GM19193 (cell line): Measurements from ENCODE around the gene MMRN2.

Experiments used
- POLR2A ChIP-seq: IDR thresholded peaks from 4 replicates; pipeline ENCODE4 v1.6.1; 2011; ENCODE audit not compliant: insufficient read depth, insufficient read length; ENCODE audit errors: extremely low read depth

The MMRN2 gene

DNA sequence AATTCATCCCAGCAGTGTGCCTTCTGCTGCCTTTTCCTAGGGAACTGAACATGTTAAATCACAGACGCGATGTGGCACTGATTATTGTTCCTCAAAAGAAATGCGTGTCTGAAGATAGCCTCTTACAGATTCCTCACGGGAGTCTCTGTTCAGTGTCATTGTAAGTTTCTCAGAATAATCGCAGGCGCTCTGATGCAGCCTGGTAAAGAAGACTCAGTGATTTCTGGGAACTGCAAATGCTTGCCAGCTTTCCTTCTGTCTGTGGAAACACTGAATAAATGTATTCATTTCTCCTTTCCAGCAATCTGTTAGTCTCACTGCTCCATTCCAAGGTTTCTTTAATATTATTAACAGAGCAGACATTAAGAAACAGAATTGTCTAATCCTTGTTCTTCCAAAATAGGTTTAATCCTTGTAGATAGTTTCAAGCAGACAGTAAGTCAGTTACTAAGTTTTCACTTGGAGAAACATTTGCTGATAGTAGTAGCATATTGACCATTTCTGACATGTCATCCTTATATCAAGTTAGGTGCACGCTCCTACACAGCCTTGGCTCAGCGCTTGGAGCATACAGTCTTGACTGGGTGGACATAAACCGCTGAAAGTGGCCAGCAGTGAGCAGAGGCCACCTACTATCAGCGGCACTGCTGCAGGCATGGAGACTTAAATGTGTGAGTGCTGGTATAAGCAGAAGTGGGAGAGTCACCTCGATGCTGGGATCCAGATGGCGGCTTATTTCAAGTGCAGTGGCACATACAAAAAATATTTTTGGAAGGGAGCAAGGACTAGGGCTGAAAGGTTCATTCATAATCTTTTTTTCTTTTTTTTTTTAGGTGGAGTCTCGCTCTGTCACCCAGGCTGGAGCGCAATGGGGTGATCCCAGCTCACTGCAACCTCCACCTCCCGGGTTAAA lies 27.7 kb downstream of the MMRN2 start:
- no peak for TF ChIP-seq POLR2A

DNA sequence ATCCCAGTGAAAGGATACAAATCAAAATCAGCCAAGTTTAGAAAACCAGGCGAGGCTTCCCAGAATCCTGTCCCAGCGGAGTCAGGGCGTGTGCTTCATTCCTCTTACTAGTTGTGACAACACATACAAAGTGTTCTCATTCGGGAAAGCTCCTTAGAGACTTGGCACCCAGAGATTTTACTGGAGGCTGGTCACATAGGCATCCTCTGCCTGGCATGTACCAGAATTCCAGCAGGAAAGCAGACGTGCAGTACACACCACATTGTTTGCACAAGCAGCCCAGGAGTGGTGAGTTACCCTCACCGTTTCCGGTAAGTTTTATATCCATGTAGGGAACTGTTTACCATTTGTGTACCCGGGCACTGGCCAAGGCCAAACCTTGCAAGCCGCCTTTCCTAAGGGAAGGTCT lies 34.9 kb downstream of the MMRN2 start:
- TF ChIP-seq POLR2A, result no peak

DNA sequence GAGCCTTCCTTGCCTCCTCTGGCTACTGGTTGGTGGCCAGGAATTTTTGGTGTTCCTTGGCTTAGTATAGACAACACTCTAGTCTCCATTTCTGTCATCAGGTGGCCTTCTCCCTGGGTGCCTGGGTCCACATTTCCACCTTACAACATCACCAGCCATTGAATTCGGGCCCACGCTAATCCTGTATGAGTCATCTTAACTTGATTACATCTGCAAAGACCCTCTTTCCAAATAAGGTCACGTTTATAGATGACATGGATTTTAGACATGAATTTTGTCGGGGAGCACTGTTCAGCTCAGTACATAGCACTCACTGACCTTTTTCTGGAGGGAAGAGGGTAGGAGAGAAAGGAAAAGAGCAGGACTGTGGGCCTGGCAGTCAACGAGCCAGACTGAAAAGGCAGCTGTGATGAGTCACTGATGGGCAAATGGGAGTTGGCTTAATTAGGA lies 39.4 kb downstream of the MMRN2 start:
- TF ChIP-seq POLR2A, result no peak

DNA sequence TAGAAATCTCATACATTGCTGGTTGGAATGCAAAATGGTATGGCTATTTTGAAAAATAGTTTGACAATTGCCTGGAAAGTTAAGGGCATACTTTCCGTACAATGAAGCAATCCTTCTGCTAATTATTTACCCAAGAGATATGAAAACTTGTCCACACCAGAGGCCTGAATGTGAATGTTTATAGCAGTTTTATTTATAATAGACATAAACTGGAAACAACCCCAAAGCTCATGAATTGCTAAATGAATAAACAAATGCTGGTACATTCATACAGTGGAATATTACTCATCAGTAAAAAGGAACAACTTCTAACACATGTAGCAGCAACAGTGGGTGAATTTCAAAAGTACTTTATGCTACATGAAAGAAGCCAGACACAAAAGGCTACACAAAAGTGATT lies 42.7 kb downstream of the MMRN2 start:
- no peak for TF ChIP-seq POLR2A

DNA sequence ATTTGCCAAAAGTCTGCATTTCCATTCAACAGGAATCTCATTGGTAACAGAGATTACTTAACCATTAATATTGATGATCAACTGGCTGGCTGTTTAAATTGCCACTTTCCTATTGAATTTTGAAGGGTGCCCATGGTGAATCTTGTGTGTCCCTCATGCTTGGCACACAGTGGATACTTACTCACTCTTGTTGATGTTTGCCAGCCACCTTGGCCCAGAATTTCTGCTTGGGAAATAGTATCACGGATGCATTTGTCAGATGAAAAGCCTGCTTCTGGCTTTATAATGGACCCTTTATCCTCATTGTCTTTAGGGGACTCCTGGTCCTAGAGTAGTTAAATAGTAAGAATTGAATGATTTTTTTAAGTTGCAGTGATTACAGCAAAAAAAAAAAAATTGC lies 52.0 kb downstream of the MMRN2 start:
- TF ChIP-seq POLR2A, result no peak

DNA sequence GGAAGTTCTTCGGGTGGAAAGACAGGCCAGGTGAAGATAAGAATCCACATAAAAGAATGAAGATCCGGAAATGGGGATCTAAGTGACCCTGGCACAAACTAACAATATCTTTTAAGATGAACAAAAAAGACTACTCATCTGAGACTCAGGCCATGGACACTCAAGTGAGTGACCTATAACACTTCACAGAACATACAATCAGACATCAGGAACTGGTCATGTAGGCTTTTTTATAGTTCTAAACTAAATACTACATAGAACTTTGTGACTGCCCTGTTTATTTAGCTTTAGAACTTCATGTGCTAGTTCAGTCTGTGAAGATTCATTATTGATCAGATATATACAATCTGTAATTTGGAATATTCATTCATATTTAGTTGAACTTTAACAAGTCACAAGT lies 52.8 kb downstream of the MMRN2 start:
- TF ChIP-seq POLR2A, result no peak

DNA sequence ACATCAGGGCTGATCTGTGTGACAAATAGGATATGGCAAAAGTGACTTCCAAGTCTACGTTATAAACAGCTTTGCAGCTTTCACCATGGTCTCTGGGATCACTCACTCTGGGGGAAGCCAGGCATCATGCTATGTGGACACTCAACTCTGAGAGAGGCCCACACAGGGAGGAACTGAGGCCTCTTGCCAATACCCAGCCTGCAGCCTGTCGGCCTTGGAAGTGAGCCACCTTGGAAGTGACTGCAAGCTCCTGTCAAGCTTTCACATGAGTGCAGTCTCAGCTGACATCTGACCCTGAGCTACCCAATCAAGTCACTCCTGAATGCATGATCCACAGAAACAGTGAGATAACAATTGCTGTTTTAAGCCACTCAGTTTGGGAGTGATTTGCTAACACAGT lies 56.5 kb downstream of the MMRN2 start:
- no peak for TF ChIP-seq POLR2A

DNA sequence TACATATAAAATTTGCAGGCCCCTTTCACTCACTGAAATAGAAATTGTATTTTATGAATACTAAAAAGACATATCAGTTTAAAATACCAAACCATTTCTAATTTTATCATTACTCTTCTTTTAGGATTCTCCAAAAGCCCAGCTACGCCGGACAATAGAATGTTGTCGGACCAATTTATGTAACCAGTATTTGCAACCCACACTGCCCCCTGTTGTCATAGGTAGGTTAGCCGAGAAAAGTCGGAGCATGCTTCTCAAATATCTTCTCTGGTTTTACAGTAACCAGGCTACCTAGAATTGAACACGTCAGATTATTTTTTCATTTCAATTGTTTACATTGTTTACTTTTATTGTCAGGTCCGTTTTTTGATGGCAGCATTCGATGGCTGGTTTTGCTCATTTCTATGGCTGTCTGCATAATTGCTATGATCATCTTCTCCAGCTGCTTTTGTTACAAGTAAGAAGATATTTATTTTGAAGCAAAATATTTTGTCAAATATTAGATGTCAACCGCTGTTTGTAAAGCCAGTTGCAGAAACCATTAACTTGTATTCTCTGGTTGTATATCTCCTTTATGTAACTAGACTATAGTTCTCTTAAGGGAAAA lies 57.6 kb downstream of the MMRN2 start:
- no peak for TF ChIP-seq POLR2A

DNA sequence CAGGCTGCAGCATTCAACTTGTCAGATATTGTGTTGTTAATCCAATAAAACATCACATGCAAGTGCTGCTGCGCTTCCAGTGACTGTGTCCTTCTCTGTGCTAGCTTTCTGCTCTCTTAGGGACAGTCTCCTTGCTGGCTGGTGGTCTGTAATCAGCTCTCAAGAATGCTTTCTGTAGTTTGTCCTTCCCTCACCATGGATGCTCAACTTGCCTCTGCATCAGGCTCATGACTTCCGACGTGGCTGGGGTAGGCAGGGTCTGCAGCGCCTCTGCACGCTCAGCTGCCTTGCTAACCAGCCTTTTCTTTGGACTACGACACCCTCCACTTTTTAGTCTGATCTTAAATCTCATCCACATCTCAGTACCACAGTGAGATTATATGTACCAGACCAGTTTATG lies 58.3 kb downstream of the MMRN2 start:
- TF ChIP-seq POLR2A, result no peak

DNA sequence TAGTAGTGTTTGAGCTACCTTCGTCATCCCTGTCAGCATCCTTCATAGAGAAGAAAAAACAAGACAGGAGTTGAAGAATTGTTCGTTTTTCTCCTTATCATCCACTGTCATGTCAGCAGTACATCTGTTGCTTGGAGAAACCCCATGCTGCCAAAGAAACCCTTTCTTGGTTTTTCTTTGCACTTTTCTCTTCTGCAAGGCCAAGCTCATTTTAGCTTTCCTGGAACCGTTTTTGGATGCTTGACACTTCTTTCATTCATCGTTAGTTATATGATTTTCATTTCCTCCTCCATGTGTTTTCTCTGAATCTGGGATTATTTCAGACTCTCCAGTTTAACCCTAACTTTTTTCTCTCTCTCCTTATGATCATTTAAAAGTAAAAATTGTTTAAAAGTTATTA lies 58.9 kb downstream of the MMRN2 start:
- no peak for TF ChIP-seq POLR2A

DNA sequence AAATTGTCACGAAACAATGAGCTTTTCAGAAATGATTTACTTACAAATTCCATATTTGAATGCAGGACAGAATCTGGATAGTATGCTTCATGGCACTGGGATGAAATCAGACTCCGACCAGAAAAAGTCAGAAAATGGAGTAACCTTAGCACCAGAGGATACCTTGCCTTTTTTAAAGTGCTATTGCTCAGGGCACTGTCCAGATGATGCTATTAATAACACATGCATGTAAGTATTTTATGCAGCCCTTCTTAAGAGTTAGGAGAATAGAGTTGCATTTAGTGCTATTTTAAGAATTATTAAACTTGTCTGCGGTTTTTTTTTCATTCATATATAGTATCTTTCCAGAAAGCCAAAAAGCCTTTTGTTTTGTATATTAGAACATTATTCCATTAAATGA lies 67.4 kb downstream of the MMRN2 start:
- TF ChIP-seq POLR2A, result no peak

DNA sequence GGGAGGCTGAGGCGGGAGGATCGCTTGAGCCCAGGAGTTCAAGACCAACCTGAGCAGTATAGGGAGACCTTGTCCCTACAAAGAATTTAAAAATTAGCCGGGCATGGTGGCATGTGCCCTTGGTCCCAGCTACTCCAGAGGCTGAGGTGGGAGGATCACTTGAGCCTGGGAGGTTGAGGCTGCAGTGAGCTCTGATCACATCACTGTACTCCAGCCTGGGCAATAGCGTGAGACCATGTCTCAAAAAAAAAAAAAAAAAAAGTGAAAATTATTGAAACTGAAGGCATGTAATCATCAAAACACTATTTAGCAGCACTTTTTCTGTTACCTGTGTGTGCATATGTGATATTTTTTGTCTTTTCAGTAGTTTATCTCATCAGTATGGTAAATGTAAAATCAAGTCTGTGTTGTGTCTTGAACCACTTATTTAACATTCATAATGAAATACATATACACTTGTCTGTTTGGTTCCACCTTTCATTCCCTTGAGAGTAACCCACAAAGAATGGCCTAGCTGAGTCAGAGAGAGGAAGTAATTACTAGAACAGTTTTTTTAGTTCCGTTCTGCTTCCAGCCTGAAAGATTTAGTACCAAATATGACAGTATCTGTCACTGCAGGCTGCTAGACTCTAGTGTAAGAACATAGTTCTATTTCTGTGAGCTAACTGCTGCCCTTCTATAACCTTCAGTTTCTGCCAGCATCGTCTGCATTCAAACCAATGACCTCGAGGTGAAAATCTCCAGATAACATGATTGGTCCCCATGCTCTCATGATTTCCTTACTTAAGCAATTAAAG lies 68.6 kb downstream of the MMRN2 start:
- TF ChIP-seq POLR2A, result no peak
